Activated B cell treated with CpG ODN at 0.5 μM for 24 hours (primary cell): ENCODE results near the gene LMTK3. TPM values are rescaled to one million over a fixed set of nuclear protein-coding genes. Genes with fewer than 3 reads are reported as not detected.

Experiments
- ATAC-seq: fragments of 200-7000 bp; cut with Tn5 transposase; one replicate; pipeline ENCODE4 v1.10.0; 2021; ENCODE audit warnings: low read depth, mild to moderate bottlenecking, moderate library complexity
- CTCF ChIA-PET: fragments of 350-600 bp; sonication (Branson Sonifier 250); formaldehyde crosslinking; loops from one replicate; lab custom pipeline; 2021; ENCODE audit warnings: antibody characterized with exemption; lab: Charles Lee
- POLR2A ChIA-PET: fragments of 350-600 bp; sonication (Branson Sonifier 250); formaldehyde crosslinking; loops from one replicate; lab custom pipeline; 2021; ENCODE audit warnings: antibody characterized with exemption; lab: Charles Lee
- DNase-seq: peaks from one replicate; pipeline ENCODE4 v3.0.0; 2022
- H3K27ac Mint-ChIP-seq: one replicate; pipeline ENCODE4 v1.8.0; 2020; ENCODE audit warnings: mixed read lengths
- H3K27me3 Mint-ChIP-seq: one replicate; pipeline ENCODE4 v1.8.0; 2021; ENCODE audit warnings: mixed read lengths
- H3K36me3 Mint-ChIP-seq: one replicate; pipeline ENCODE4 v1.8.0; 2021; ENCODE audit warnings: low read depth, mixed read lengths
- H3K4me1 Mint-ChIP-seq: one replicate; pipeline ENCODE4 v1.8.0; 2021; ENCODE audit warnings: mixed read lengths
- H3K4me3 Mint-ChIP-seq: one replicate; pipeline ENCODE4 v1.8.0; 2020; ENCODE audit warnings: mild to moderate bottlenecking, mixed read lengths
- H3K9me3 Mint-ChIP-seq: one replicate; pipeline ENCODE4 v1.8.0; 2020; ENCODE audit warnings: mixed read lengths
- CTCF ChIP-seq: fragments of 200-600 bp; IDR thresholded peaks from one replicate; pipeline ENCODE4 v1.8.0; 2022; ENCODE audit warnings: antibody characterized with exemption, mild to moderate bottlenecking
- intact Hi-C: fragments of 100-400 bp; cut with micrococcal nuclease; formaldehyde crosslinking; loops from one replicate; pipeline ENCODE4 v1.15.1; 2024
- total RNA-seq: library from RNA; stranded (reverse); gene quantifications from 2 replicates; pipeline ENCODE4 v1.2.3, GENCODE V29; 2022

The LMTK3 gene
- total RNA-seq, 1 donor from 2014 or later = 0.60 TPM

- Mint-ChIP-seq H3K27me3 (peaks cover 6% of the 10 kb centered on the region), H3K27ac (no peak overlapping the region), H3K9me3 (no peaks in the 10 kb centered on the region), H3K4me1 (peaks cover 14% of the 10 kb centered on the region), H3K4me3 (no peak overlapping the region), H3K36me3 (no peaks in the 10 kb centered on the region)
- intact Hi-C loops = no loop called here
- DNase-seq = no peak
- TF ChIP-seq CTCF = no peak
- no peak for ATAC-seq
- ChIA-PET POLR2A (no interaction called here), CTCF (no interaction called here)
These were observed 26.6 kb downstream of the LMTK3 start for GRCh38 chr19:48484931-48485612.

DNA sequence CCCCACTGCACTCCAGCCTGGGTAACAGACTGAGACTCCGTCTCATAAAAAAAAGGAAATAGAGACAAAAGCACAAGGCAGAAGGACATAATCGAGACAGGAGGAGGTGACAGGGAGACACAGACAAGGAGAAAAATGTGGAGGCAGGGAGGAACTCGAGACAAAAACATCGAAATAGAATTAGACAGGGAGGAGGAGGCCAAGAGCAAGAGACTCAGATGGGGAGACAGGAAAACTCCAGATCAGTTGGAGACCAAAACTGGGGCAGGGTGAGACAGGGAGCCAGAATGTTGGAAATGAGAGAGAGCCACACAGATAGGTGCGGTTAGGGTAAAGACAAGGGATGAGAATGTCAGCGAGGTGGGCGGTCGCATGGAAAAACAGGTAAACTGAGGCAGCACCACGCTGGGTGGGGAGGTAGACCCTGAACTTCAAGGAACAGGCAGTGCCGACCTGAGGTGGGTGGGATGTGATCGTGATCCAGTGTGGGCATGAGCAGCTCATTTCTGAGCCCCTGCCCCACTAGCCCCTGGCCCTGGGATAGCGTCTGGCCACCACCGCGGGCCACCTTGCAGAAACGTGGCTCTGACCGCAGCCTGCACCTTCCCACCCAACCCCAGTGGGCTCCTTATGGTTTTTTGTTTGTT, 27.3 kb downstream of the LMTK3 start:
- DNase-seq = no peak
- peaks cover 6% of the 10 kb centered on the region for H3K27me3 Mint-ChIP-seq
- no peak overlapping the region for H3K4me3 Mint-ChIP-seq
- peaks cover 4% of the 10 kb centered on the region for H3K36me3 Mint-ChIP-seq
- no peak for TF ChIP-seq CTCF
- ChIA-PET CTCF (no interaction called here), POLR2A (no interaction called here)
- H3K9me3 Mint-ChIP-seq = no peaks in the 10 kb centered on the region
- H3K4me1 Mint-ChIP-seq = peaks cover 11% of the 10 kb centered on the region
- no peak for ATAC-seq
- intact Hi-C loops = no loop called here
- H3K27ac Mint-ChIP-seq = no peak overlapping the region

GRCh38 chr19:48483301-48483700, 28.3 kb downstream of the LMTK3 start:
- H3K27me3 Mint-ChIP-seq = peaks cover 4% of the 10 kb centered on the region
- no peak overlapping the region for H3K27ac Mint-ChIP-seq
- peaks cover 10% of the 10 kb centered on the region for H3K36me3 Mint-ChIP-seq
- peaks cover 11% of the 10 kb centered on the region for H3K4me1 Mint-ChIP-seq
- no peak overlapping the region for H3K4me3 Mint-ChIP-seq
- ChIA-PET CTCF (no interaction called here), POLR2A (no interaction called here)
- TF ChIP-seq CTCF = no peak
- ATAC-seq (no peak), DNase-seq (no peak)
- intact Hi-C loops = no loop called here
- no peaks in the 10 kb centered on the region for H3K9me3 Mint-ChIP-seq

DNA sequence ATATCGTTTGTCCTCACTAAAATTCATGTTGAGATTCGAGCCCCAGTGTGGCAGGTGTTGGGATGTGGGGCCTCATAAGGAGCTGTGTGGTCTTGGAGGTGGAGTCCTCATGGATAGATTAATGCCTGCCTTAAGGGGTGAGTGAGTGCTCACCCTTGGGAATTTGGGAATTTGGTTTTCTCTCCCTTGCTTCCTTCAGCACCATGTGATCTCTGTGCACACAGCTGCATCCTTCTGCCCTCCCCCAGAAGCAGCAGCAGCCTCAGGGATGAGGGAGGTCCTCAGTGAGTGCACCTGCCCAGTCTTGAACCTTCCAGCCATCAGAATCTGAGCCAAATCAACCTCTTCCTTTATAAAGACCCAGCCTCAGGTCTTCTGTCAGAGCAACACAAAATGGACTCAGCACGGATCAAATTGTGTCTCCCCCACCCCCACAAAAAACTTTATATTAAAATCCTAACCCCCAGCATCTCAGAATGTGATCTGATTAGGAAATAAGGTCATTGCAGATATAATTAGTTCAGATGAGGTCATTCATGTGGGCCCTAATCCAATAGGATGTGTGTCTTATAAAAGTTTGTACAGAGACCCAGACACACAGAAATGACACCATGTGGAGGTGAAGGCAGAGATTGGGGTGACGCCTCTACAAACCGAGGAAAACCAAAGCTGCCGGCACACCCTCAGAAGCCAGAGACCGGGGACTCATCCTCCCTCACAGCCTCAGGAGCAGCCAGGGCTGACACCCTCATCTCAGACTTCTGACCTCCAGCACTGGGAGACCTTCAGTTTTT, 29.6 kb downstream of the LMTK3 start:
- Mint-ChIP-seq H3K27ac (no peak overlapping the region), H3K27me3 (peaks cover 1% of the 10 kb centered on the region), H3K9me3 (no peaks in the 10 kb centered on the region), H3K4me1 (peaks cover 11% of the 10 kb centered on the region), H3K4me3 (no peak overlapping the region), H3K36me3 (peaks cover 14% of the 10 kb centered on the region)
- no peak for TF ChIP-seq CTCF
- DNase-seq = no peak
- intact Hi-C loops = no loop called here
- no peak for ATAC-seq
- CTCF ChIA-PET = interaction anchor here (0.6 to 2.4 kb wide), 2 partner anchors 8 to 102 kb away, joined by 3 to 14 read pairs; no protein-coding TSS in a partner anchor
- POLR2A ChIA-PET = interaction anchor here (0.6 to 1.1 kb wide), 5 partner anchors 8 to 1105 kb away, joined by 3 read pairs; partner anchors contain the start of genes PLA2G4C, RPL18 and SPHK2
